ENCODE measurements around the gene MRPS9.
A peak's percentile ranks its signal among the peaks of the same experiment; 100 is the strongest.

Gene MRPS9

DNA sequence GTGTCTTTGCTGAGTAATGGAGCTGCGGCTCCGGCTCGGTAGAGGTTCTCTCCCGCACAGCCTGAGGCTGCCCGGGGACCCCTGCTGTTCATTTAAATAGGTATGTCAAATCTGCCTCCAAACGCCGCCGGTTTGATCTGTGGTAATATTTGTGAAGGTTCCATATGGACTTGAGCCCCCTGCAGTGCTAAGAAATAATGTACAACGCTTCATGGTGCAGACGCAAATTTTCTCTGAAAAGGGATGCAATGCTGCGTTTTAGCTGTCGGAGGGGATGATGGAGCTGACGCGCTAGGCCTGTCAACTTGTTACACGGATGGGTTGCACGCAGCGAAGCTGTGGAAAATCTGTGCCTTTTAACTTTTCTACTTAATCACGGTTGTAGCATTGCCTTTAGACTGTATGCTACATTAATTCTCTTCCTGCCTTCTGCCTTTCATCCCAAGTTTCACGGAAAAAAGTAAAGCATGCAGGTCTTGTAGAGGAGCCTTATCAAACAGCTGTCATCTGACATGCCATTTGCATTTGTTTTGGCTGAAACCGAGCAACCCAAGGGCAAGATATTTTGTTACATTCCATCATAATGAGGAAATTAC is 43.2 kb downstream of the MRPS9 start:
- DNase-seq = no peak

DNA sequence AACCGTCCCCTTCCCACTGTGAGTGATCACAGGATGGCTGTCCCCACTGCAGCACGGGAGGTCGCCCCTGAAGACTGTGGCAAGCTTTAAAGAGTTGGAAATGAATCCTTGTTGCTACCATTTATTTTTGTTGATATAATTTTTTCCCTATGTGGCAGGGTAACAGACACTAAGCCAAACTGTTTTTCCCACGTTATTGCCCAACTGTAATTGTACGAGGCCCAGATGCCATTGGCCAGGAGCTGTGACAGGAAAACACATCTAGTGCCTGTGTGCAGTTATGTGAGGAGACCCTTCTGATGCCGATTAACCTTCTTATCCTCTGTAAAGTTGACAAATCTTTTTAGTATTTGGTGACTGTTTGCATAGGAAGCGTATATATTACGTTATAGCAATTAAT is 44.2 kb downstream of the MRPS9 start:
- DNase-seq = no peak

DNA sequence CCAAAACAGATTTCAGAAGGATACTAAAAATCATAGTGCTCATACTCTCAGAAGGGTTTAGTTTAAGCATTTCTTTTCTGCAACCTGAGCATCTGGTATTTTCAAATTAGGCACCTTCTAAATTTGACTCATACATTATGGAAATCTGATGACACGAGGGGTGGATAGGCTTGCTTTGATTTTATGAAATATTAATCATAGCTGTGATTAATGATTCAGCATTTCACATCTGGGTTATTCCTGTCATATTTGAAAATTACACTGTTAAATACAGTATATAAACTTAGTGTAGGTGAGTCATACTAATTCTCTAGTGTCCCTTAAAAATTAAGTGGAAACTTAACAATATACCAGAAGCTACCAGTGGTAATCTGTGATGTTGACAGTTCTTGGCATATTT is 47.7 kb downstream of the MRPS9 start:
- DNase-seq = no peak

DNA sequence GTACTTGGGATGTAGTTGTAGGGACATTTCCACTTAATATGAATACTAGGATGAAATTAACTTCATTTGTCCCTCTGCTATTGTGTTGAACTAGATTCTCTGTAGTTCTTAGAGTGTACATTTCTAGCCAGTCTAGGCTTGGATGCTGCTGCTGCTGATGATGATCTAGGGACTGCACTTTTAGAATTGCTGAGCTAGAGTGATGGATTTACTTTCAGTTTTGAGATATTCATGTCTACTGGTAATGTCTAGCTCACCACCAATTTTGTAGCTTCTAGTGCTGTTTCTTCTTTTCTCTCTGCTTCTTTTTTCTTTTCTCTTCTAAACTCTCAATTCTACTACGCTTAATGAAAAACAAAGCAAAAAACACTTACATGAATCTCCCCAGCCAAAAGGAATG is 49.4 kb downstream of the MRPS9 start:
- no peak for DNase-seq

DNA sequence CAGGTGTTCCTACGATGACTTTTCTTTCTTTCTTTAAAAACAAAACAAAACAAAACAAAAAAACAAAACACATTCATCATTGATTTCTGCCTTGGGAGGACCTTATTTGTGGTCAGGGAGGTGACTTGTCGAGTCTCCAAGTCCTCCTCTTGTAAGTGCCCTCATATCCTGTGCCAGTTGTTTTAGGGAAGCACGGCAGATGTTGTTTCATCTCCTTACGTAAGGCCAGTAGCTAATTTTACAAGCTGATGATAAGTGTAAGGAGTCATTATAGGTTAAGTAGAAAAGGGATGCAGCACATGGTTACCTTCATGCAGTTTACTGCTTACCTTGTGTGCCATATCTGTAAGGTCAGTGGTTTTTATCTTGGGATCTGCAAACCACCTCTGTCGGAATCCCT is 52.2 kb downstream of the MRPS9 start:
- DNase-seq = no peak

DNA sequence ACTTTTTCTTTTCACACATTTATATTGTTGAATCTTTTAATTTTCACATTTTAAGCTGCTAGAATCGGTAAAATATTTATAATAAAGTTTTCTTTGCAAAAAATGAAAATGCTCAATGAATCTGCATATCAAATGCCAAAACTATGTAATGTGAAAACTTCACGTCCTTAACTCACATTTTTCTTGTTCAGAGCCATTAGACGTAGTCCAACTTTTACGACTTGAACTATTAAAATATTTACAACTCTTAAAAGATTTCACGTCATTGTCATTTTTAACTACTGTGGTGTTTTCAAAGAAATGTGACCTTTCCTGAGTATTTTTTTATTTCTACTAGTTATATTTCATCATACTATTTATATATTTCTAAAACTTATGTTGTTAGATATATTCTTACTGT is 54.9 kb downstream of the MRPS9 start:
- no peak for DNase-seq

DNA sequence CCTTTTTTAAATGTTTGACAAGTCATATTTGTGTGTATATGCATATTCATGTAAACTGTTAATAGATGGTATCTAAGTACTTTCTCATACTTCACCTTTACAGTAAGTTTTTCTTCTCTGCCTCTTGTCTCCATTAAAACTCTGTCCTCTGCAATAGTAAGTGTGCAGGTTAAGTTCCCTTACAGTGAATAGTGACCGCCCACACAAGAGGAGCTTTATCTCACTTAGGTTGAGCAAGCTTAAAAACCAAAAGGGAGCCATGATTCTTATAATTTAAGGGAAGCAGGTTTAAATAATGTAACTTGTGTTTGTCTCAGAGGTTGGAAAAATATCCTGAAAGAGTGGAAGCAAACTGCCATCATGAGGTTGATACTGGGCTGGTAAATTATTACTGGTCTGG is 61.3 kb downstream of the MRPS9 start:
- no peak for DNase-seq

DNA sequence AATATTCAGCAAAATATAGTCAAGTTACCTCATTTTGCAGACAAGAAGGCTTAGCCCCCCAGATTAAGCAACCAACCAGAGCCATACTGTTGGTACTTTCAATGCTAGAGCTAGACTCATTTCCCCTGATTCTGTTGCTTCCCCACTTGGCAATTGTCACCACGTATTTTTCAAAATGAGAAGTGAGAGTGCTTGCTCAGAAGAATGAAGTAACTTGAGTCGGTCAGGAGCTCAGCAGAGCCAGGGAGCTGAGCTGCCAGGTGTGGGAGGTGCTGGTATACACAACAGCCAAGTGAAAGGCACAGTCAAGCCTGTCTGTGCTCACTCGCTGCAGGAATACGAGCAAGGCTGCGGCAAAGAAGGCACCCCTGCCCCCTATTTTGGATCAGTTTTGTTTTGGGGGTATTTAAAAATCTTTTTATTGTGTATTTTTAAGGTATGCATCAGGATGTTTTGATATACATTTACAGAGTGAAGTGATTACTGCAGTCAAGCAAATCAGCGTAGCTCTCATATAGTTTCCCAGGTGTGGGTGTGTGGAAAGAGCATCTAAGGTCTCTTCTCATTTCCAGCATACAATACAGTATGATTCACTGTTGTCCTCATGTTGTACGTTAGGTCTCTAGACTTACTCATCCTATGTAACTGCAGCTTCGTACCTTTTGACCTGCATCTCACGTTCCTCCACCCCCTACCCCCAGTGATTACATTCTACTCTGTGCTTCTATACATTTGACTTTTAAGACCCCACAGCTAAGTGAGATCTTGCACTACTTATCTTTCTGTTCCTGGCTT is 62.4 kb downstream of the MRPS9 start:
- DNase-seq = no peak

DNA sequence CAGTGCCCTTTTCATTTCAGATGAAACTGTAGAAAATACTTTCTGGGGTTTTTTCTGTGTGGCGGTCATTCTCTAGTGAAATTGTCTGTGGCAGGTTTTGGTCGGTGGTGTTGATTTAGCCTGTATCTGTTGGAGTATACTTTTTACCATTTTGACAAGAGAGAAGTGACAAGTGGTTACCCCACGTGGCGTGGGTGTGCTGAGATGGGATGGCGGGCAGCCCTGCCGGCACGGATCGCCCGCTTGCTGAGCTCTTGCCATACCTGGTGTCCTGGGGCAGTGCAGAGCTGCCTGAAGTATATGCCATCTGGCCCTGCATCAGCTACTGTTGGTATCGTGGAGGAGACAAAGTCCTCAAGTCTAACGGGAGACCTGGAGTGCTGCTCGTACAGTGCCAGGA is 64.1 kb downstream of the MRPS9 start:
- DNase-seq = no peak

DNA sequence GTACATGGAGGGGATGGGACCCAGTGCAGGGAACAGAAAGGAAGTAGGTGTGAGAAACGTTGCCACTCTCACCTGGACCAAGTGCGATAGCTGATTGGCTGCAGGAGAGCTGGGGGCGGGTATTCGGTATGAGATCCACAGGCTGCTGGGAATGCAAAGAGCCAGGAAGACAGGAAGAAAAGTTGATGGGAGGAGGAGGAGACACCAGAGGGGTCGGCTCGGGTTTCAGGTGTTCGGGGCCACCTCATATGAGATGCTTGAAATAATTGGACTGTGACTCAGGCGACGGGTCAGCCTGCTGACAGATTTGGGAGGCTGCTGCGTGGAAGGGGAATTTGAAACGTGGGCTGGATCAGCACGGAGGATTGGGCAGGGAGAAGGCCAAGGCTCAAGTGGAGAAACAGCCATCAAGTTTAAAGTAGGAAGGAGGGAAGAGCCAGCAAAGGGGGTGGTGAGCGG is 65.1 kb downstream of the MRPS9 start:
- no peak for DNase-seq

DNA sequence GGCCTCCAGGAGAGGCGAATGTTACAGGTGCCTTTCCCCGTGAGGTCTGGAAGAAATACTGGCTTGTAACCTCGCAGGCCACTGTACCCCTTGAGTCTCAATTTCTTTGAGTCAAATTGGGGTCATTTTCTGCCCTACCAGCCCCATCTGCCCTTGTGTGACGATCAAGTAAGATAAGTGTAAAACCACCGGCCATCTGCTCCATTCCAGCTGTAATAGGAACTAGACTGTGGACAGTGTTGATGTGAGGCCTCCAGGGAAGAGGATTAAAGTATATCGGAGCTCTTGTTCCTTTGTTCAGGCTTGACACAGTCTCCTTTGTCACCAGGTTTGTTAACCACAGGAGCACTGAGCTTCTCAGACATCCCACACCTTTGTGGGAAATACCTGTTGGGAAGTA is 65.6 kb downstream of the MRPS9 start:
- no peak for DNase-seq

DNA sequence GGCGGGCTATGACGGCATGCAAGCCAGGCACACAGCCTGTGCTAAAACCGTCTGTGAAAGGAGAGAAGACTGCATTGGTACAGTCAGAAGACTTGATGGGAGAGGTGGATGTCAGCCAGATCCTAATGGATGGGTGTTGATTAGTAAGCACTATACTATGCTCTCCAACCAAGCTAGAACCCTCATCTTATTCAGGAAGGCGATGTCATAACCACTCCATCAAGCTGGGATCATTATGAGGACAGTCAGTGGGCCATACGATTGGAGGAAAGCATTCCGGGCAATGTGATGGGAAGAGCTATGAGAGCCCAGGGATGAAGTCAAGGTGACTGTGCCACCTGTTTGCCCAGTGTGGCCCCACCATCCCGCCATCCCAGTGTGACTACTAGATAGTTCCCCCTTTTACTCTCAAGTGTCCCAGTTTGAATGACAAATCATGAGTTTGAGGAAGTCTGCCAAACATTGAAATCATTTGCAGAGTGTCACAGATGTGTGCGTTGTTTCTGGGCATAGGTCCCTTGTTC is 66.4 kb downstream of the MRPS9 start:
- no peak for DNase-seq

DNA sequence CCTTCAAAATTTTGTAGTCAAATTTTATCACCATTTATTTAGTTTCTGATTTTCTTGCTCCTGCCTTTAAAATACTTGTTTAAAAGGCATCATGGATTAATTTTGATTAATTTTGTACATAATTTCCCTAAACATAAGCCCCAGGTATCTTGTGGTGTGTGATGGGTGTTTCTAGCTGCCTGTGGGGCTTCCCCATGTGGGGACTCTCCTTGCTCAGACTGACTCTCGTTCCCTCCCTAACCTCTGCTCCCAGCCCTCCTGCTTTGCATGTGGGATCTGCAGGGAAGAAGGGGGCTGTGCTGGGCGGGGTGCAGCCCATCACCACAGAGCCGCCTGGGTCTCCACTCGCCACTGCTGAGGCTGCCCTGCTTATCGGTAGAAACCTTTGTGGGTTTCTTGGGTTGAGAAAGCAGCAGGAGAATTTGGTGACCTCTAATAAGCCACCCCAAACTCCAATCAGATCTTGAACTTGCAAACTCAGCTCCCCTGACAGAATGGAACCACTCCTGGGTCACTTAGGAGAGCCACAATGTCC is 72.5 kb downstream of the MRPS9 start:
- DNase-seq = no peak

DNA sequence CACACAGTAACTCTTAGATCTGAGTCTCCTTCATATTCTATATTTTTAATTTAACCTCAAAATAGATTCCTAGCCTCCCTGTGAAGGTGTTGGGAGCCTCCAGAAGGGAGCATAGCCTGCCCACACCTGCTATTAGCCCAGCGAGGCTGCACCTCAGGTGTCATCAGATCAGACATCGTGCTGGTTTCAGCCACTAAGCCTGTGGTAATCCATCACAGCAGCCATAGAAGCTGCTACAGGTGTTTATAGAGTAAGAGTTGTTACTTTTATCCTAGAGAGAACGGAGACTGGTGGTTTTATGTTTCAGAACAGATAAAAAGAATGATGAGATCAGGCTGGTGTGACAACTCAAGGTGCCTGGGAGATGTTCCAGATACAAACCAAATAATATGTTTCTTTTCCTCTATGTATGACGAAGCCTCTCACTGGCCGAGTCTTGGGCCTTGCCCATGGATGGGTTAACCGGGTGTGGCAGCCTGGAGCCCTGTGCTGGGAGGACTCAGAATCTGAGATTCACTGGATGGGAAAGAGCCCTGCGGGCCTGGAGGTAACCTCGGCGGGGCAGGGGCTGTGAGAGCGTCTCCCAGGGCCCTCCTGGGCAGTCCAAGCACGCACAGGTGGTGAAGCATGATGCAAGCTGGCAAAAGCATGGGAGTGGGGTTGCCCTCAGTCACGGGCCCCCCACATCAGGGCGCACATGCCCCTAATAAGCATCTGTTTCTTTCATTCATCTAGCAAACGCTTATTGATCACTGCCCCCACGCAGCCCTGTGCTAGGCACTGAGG is 73.7 kb downstream of the MRPS9 start:
- no peak for DNase-seq

DNA sequence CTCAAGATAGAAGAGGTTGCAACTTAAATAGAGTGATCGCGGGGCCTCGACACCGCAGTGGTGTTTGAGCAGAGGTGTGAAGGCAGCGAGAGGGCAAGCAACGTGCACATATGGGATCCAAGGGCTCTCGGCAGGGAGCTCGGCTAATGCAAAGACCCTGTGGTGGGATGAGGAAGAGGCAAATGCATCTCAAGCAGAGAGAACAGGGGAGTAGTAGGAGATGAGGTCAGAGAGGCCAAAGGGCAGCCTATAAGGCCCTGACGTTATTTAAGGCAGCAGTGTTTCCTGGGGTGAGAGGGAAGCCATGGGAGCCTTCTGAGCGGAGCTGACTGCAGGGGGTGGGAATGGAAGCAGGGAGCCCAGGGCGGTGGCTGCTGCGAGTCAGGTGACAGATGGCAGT is 74.5 kb downstream of the MRPS9 start:
- DNase-seq = no peak

DNA sequence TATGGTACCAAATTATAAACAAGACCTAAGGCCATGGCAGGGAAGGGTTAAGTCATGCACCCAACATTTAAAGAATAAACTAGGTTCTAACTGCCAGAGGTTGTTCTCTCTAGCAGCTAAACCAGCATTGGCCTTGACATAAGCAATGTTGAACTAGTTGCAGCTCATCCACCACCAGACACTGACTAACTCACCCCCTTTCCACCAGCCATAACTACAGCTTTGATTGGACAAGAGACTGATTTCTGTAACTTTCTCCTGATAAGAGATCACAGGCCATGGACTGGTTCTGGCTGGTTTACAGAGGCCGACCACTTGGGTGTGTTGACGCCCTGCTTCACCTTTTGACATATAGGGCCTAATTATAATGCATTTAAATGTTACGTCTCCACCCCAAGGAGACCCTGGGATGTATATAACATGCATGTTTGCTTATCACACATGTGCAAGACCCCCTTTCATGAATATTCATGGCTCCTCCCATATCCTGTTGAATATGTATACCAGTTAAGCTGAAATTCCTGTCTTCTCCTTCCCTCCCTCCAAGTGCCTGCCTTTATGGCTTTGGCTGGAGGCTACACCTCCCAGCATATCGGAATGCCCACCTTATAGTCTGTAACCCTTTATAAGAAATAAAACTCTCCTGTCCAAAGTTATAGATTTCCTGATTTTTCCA is 75.9 kb downstream of the MRPS9 start:
- no peak for DNase-seq

DNA sequence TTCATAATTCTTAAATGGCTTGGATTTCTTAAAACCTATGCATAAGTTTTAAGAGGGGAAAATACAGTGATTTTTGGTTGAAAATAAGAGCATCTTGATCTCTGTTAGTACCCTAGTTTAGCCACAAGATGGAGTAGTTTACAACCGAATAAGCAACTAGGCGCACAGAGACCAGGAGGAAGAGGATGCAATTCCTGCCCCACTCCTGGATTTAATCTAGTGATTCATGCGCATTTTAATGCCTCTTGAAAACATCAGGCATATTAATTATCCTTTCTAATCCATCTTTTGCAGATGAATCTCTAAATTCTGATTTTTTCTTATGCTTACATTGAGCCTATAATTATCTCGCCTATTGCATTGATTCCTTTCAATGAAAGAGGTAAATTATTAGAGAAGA is 76.7 kb downstream of the MRPS9 start:
- peak in 1 of 2 experiments; percentile 2 for DNase-seq

DNA sequence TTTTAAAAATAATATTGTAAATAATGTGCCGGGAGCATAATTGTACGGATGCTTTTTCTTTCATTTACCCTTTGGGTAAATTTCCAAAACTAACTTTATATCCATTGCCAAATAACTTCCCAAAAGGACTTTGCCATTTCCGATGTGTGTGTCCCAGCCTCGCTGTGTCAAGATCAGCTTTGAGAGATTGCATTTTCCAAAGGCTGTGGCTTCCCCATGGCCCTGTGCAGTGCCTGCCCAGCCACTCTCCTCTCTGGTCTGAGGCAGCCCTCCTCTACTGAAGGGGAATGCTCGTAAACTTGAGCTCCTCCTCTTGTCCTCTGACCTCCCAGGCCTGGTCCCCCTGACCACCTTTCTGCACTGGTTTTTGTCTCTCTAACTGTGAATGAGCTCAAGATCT is 78.5 kb downstream of the MRPS9 start:
- DNase-seq = no peak

DNA sequence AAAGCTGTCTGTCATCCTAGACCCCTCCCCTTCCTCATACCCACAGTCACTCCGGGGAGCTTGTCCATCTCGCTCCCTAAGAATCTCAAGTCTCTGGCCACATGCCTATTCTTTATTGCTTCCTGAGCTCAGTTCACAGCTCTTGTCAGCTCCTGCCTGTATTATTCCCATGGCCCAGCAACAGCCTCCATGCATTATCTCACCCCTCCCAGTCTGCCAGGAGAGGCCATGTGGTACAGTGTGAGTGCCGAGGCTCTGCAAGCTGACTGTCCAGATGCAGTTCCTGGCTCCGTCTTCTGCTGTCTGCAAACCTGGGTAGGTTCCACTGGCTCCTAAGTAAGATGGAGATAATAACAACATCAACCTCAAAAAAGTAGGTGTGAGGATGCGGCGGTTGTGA is 79.7 kb downstream of the MRPS9 start:
- DNase-seq = no peak

DNA sequence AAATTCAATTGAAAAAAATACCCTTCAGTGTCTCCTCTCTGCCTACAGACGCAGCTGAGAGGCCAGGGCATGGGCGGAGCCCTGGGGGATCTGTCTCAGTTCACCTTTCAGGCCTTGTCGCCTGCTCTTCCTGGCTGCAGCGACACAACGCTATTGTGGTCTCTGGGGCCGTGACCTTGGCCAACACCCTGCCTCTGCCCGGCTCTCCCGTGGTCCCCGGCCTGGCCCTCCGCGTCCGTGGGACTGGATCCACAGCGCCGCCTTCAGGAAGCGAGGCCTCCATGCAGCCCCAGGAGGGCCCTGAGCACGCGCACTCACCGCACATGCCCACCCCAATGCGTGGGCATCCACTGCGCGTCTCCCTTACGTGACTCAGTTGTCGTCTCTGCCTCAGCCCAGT is 81.1 kb downstream of the MRPS9 start:
- DNase-seq = no peak

DNA sequence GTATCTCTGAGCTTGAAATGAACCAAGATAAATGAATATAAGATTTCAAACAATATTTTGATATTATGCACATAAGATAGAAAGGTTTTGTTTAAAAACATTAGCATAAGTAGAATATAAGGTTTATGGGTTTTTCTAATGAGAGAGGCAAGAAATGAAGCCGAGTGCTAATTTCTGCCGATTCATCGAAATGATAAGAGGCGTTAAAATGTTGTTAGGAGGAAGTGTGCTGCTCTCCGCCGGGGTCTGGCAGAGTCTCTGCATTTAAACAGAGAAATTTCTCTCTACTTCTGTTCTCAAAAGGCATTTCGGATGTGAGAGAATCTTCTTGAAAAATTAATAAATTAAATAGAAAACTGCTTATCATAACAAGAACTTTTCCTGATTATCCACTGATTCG is 83.6 kb downstream of the MRPS9 start:
- DNase-seq = no peak

DNA sequence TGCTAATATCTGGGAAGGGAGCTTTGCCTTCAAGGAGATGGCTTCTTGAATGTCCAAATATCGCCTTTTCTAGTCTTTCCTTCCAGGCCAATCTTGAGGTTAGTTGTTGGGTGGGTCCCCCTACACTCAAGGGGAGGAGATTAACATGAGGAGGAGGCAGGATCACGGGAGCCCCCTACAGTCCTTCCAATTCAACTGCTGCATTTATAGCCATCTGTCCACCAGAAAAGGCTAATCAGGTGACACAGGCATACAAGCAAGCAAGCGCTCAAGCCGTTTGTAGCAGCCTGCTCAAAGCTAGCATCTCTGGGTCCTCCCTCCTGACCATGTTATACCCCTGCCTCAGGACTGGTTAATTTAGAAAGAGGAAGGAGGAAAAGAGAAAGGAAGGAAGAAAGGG is 87.6 kb downstream of the MRPS9 start:
- DNase-seq = no peak

DNA sequence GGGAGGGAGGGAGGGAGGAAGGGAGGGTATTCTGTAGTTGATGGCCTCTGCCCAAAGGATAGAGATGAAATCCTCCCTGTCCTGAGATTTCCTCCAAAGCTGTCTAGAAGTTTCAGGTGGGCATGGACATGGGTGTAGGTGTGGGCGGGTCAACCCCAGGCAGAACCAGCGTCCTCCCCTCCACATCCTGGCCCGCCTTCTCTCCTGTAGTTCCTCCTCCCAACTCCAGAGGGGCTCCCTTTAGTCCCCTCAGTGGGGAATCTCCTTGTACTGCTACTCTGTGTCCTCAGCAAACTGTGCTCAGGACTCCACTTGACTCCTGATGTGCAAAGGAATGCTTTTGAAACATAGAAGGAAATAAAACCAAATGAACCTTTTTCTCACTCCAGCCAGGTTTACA is 88.1 kb downstream of the MRPS9 start:
- no peak for DNase-seq

Measured in cerebellar nuclear complex (tissue), 1 donor.